ENCODE measurements around the gene CRYGS. TPM values are rescaled to one million over a fixed set of nuclear protein-coding genes. Genes with fewer than 3 reads are reported as not detected.

CRYGS gene
- polyA plus RNA-seq, 1 of the 3 experiments (the other 2 are of a cell fraction): 2.1 TPM

DNA sequence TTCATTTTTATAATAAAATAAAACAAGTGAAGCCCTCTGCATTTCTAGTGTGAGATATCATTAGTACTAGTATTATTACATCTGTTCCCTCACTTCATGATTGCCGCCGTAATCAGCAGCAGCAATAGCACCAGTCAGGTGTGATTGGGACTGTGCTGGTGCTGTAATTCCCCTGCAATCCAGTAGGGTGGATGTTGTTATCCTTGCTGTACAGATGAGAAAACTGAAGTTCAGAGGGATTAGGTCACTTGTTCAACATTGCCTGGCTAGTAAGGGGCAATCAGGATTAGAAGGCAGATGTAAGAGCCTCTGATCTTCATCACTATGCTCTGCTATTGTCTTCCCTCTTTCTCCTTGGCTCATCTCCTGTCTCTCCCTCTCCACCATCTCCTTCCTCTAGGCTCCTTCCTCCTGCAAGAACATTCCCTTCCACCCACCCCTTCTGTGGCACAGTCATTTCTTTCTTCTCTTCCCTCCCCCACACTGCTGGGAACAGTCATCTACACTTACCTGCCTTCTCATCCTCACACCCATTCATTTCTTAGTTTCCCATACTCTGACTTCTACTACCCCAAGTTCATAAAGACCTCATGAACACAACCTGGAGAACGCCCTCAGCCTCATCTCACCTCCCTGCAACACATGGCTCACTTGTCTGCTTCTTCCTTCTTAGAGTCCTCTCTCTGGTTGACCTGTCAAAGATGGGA lies 29.7 kb downstream of the CRYGS start:
- H3K27ac ChIP-seq (ENCODE audit: low read depth in 2 of 2, low read length in 1 of 2): no peak overlapping the region
- H3K4me1 ChIP-seq (ENCODE audit: control insufficient read depth in 1 of 2, insufficient read depth in 2 of 2, low read depth in 1 of 2, low read length in 1 of 2): peaks cover 0 to 2% of the 10 kb centered on the region in 2 experiments; a peak in 2 of 4 replicates
- no peak for TF ChIP-seq SMC3 (IDR thresholded peaks at IDR 0.05; ENCODE audit: low read depth, low read length)
- peak; percentile 39 for TF ChIP-seq CTCF (IDR thresholded peaks at IDR 0.05)
- no peaks in the 10 kb centered on the region for H4K20me1 ChIP-seq (ENCODE audit: insufficient read depth)
- CTCF ChIA-PET: interaction anchor here (1.1 kb wide), 1 partner anchor 256 kb away, joined by 4 read pairs; no protein-coding TSS in a partner anchor
- no peaks in the 10 kb centered on the region for H3K36me3 ChIP-seq (replicated peaks in 1 of 2; ENCODE audit: control insufficient read depth in 1 of 2, insufficient read depth in 2 of 2, low read length in 1 of 2)
- H3K9me2 ChIP-seq: no peaks in the 10 kb centered on the region
- H3K9me3 ChIP-seq: no peaks in the 10 kb centered on the region
- no peak overlapping the region for H3K4me2 ChIP-seq
- no peak overlapping the region for H2AFZ ChIP-seq (ENCODE audit: low read depth)
- no peaks in the 10 kb centered on the region for H3K79me2 ChIP-seq (ENCODE audit: insufficient read depth)
- no peaks in the 10 kb centered on the region; the same call in 1 of the 2 replicates for H3K27me3 ChIP-seq (ENCODE audit: insufficient read depth)
- no peak overlapping the region for H3K9ac ChIP-seq
- DNase-seq: no peak
- WGBS (ENCODE audit: low lambda C conversion rate): 62% methylated on average over 3 of the region's 3 CpGs
- H3F3A ChIP-seq (replicated peaks; ENCODE audit: insufficient read depth): no peaks in the 10 kb centered on the region
- POLR2A ChIA-PET: no interaction called here
- 0 out of 4 replicates have a peak overlapping the region, but pooled peaks of 1 of the 2 experiments have one; percentile 12 for H3K4me3 ChIP-seq (ENCODE audit: low read depth in 2 of 2, low read length in 1 of 2)

- no peak overlapping the region for H2AFZ ChIP-seq (ENCODE audit: low read depth)
- H3K27me3 ChIP-seq (ENCODE audit: insufficient read depth): no peaks in the 10 kb centered on the region; the same call in 1 of the 2 replicates
- no peaks in the 10 kb centered on the region for H3K36me3 ChIP-seq (replicated peaks in 1 of 2; ENCODE audit: control insufficient read depth in 1 of 2, insufficient read depth in 2 of 2, low read length in 1 of 2)
- H3K9me2 ChIP-seq: no peaks in the 10 kb centered on the region
- ChIA-PET POLR2A (no interaction called here), CTCF (interaction anchor here (0.6 to 1.7 kb wide), 5 partner anchors 22 to 254 kb away, joined by 3 to 5 read pairs (median 4); no protein-coding TSS in a partner anchor)
- H3K9me3 ChIP-seq: no peaks in the 10 kb centered on the region
- no peaks in the 10 kb centered on the region for H4K20me1 ChIP-seq (ENCODE audit: insufficient read depth)
- H3K4me2 ChIP-seq: no peak overlapping the region
- peaks cover 0 to 2% of the 10 kb centered on the region in 2 experiments; a peak in 2 of 4 replicates for H3K4me1 ChIP-seq (ENCODE audit: control insufficient read depth in 1 of 2, insufficient read depth in 2 of 2, low read depth in 1 of 2, low read length in 1 of 2)
- peak overlapping the region in 1 of 2 experiments; percentile 47; a peak in 1 of 4 replicates for H3K27ac ChIP-seq (ENCODE audit: low read depth in 2 of 2, low read length in 1 of 2)
- DNase-seq: no peak
- WGBS (ENCODE audit: low lambda C conversion rate): 33% methylated on average over 5 of the region's 5 CpGs
- H3K79me2 ChIP-seq (ENCODE audit: insufficient read depth): no peaks in the 10 kb centered on the region
- H3K9ac ChIP-seq: no peak overlapping the region
- no peak overlapping the region for H3K4me3 ChIP-seq (ENCODE audit: low read depth in 2 of 2, low read length in 1 of 2)
- no peaks in the 10 kb centered on the region for H3F3A ChIP-seq (replicated peaks; ENCODE audit: insufficient read depth)
- TF ChIP-seq GABPA (IDR thresholded peaks at IDR 0.05; ENCODE audit: low read depth) (no peak), TAF1 (IDR thresholded peaks at IDR 0.05; ENCODE audit: borderline replicate concordance, low read depth, low read length) (no peak), JUND (IDR thresholded peaks at IDR 0.05) (no peak), RXRA (IDR thresholded peaks at IDR 0.05; ENCODE audit: borderline replicate concordance, low read depth) (no peak), CHD2 (IDR thresholded peaks at IDR 0.05; ENCODE audit: low read length, partially characterized antibody) (no peak), IRF3 (IDR thresholded peaks at IDR 0.05; ENCODE audit: low read depth, low read length) (no peak), YY1 (IDR thresholded peaks at IDR 0.05; ENCODE audit: low read depth) (no peak), NFIC (IDR thresholded peaks at IDR 0.05; ENCODE audit: borderline replicate concordance) (no peak)
- TF ChIP-seq, protein P1, sequence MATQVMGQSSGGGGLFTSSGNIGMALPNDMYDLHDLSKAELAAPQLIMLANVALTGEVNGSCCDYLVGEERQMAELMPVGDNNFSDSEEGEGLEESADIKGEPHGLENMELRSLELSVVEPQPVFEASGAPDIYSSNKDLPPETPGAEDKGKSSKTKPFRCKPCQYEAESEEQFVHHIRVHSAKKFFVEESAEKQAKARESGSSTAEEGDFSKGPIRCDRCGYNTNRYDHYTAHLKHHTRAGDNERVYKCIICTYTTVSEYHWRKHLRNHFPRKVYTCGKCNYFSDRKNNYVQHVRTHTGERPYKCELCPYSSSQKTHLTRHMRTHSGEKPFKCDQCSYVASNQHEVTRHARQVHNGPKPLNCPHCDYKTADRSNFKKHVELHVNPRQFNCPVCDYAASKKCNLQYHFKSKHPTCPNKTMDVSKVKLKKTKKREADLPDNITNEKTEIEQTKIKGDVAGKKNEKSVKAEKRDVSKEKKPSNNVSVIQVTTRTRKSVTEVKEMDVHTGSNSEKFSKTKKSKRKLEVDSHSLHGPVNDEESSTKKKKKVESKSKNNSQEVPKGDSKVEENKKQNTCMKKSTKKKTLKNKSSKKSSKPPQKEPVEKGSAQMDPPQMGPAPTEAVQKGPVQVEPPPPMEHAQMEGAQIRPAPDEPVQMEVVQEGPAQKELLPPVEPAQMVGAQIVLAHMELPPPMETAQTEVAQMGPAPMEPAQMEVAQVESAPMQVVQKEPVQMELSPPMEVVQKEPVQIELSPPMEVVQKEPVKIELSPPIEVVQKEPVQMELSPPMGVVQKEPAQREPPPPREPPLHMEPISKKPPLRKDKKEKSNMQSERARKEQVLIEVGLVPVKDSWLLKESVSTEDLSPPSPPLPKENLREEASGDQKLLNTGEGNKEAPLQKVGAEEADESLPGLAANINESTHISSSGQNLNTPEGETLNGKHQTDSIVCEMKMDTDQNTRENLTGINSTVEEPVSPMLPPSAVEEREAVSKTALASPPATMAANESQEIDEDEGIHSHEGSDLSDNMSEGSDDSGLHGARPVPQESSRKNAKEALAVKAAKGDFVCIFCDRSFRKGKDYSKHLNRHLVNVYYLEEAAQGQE (IDR thresholded peaks at IDR 0.05; ENCODE audit: low read depth, low read length): no peak
Observed at GRCh38 chr3:186513386-186513785, 30.8 kb downstream of the CRYGS start.
